Measurements from ENCODE around the gene RPL38.

DNA sequence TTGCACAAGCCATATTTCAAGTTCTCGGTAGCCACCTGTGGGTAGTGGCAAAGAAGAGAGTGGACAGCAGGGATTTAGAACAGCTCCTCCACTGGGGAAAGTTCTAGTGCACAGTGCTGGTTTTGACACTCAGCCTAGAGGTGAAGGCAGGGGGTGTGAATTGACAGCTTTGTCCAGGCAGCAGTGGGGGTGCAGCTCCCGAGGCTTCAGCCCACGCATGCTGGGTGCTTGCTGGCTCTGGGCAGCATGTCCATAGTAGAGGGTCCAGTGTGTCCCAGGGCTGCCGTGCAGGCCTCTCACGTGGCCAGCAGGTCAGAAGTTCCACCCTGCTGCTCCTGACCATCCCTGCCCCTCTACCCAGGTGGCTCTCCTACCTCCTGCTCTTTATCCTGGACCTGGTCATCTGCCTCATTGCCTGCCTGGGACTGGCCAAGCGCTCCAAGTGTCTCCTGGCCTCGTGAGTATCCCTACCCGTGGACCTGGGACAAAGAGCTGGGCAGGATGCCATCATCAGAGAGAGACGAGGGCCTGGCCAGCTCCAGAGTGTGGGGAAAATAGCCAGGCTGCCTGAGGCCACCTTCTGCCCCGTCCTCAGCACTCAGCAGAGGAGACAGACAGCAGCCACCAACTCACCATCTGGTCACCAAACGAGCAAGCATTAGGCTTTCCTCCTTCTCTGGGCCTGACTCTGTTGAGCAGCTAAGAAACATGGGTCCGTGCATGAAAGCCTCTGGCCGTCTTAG is 39.7 kb downstream of the RPL38 start:
- TF ChIP-seq EZH2 (IDR thresholded peaks at IDR 0.05; ENCODE audit: borderline replicate concordance, low read length) = no peak
- TF ChIP-seq, protein P1, sequence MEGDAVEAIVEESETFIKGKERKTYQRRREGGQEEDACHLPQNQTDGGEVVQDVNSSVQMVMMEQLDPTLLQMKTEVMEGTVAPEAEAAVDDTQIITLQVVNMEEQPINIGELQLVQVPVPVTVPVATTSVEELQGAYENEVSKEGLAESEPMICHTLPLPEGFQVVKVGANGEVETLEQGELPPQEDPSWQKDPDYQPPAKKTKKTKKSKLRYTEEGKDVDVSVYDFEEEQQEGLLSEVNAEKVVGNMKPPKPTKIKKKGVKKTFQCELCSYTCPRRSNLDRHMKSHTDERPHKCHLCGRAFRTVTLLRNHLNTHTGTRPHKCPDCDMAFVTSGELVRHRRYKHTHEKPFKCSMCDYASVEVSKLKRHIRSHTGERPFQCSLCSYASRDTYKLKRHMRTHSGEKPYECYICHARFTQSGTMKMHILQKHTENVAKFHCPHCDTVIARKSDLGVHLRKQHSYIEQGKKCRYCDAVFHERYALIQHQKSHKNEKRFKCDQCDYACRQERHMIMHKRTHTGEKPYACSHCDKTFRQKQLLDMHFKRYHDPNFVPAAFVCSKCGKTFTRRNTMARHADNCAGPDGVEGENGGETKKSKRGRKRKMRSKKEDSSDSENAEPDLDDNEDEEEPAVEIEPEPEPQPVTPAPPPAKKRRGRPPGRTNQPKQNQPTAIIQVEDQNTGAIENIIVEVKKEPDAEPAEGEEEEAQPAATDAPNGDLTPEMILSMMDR (conservative IDR thresholded peaks at IDR 0.05 in 1 of 2, IDR thresholded peaks at IDR 0.05 in 1 of 2; ENCODE audit: extremely low read depth in 1 of 2, insufficient read depth in 1 of 2, low read depth in 1 of 2, low read length in 2 of 2) = no peak
